Amniotic stem cell (primary cell): ENCODE measurements around the gene TENM4.

ENCODE experiments used
- DNase-seq: peaks from one replicate; lab custom pipeline; 2025; lab: John Stamatoyannopoulos, UW

The TENM4 gene

GRCh38 chr11:79418241-79418640, 22.6 kb downstream of the TENM4 start:
- no peak for DNase-seq

DNA sequence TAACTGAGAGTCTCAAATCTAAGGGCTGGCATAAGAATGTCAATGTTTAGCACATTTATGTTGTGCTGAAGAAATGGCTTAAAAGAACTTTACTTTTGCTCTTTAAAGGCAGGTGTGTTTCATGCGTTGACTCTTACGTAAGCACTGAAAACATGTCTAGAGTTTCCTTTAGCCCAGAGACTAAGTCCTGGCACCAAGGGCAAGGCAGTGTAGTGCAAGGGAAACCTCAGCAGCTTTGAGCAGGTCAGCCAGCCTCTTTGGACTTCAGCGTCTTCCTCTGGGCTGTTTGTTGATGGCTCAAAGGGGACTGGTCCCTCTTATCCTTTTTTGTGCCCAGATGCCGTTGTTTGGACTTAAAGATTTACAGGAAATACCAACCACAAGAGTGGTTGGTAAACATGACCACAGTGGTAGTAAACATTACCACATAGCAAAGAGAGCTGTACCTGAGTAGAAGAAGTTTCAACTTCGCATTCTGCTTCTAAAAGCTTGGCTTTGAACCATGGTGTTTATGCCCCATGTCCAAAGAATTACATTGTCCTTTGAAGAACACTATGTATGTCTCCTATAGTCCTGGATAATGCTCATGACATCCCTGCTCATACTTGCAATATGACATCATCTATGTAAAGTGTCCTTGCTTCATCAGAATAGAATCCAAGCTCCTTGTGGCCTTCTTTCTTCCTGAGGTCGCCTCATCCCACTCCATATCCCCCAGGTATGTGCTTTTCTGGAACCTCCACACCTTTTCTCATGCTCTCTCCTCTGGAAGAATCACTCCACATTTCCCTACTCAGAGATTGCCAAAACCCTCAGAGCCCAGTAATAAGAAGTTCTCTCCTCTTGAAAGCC, 23.5 kb downstream of the TENM4 start:
- no peak for DNase-seq

- DNase-seq, result no peak
These were observed 24.9 kb downstream of the TENM4 start for GRCh38 chr11:79415912-79416311.

DNA sequence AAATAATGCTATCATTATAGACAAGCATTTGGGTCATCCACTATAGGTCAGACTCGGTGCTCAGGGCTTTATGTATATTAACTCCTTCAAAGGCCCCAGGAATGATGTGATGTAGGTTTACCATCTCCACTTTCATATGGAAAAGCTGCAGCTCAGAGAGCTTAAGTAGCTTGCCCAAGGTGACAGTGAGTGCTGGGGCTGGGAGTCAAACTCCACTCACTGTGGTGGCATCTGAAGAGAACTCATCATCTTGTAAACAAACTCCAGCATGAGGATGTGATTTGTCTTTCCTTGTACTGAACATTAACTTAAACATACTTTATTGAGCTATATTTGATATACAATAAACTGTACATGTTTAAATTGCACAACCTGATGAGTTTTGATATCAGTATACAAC, 25.4 kb downstream of the TENM4 start:
- DNase-seq, result no peak

DNA sequence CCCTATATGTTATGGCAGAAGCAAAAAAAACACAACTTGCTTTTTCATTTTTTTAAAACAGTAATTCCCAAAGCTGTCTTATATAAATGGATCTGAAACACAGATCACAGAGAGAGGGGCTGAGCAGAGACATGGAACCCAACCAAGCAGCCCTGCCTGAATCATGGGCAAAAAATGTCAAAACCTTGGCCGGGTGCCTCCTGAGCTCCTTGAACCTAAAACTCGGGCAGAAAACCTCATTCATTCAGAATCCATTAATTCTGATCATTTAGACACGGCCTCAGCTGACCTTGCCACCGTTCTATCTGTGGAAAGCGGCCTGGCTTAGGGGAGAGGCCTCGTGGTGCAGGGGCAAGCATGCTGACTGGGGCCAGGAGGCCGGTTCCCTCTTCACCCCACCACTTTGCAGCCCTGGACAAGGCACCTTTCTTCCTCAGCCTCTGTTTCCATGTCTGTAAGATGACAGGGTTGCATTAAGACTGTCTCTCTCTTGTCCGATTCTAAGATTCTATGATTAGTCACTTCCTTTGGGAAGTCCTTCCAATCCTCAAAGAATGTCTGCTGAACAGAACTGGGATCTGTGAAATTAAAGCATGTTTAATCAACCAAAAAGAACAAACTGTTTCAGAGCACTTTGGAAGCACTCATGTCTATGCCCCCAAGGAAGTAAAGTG, 26.0 kb downstream of the TENM4 start:
- DNase-seq, result no peak

DNA sequence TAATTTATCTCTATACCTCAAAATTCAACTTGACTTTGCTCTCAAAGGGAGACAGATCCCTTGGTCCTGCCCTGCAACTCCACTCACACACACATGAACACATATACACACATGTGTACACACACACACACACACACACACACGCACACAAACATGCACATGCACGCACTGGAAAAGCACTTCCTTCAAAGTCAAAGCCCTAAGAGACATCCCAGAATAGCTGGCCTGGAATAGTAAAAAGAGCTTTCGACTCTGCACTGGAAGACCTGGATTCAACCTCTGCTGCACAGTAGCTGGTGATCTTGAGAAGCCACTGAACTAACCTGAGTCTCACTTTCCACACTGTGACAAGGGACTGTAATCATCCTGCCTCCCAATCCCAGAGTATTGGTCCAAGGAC, 26.8 kb downstream of the TENM4 start:
- no peak for DNase-seq

- no peak for DNase-seq
These were observed 27.6 kb downstream of the TENM4 start for GRCh38 chr11:79413268-79413667.

GRCh38 chr11:79412761-79413160, 28.1 kb downstream of the TENM4 start:
- DNase-seq, result no peak

GRCh38 chr11:79409330-79409729, 31.5 kb downstream of the TENM4 start:
- DNase-seq, result no peak

DNA sequence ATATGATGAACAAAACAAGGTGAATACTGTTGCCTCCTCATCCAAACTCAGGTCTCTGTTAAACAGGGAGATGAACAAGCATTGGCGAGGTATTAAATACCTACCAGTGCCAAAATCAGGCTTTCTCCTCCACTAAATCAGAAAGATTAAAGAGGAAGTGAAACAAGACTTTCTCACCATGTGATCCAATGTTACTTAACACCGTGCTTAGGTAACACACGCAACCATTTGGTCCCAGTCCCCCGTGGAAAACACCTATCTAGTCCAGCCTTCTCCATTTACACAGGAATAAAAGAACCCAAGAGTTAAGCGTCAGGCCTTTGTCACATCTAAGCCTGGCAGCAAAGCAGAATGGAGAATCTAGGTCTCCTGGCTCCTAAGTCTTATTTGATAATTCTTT, 34.5 kb downstream of the TENM4 start:
- DNase-seq, result no peak

DNA sequence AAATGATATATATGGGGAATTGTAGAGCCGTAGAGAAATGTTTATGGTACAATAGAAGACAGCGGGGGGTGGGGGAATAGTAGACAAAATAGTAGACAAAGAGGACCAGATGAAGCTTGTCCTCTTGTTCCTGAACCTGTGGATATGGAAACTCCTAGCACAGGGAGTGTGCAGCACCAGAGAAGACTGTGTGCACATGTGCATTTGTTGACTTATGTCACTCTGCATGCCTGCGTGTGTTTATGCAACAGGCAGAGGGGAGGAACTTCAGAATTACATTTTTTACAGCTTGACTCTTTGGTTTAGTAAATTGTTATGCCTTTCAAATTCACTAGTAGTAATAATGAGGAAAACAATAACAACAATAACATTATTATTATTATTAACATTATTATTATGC, 36.0 kb downstream of the TENM4 start:
- DNase-seq, result no peak

GRCh38 chr11:79404325-79404724, 36.5 kb downstream of the TENM4 start:
- no peak for DNase-seq

- no peak for DNase-seq
These were observed 37.0 kb downstream of the TENM4 start for GRCh38 chr11:79403839-79404238.

- no peak for DNase-seq
These were observed 37.9 kb downstream of the TENM4 start for GRCh38 chr11:79402912-79403311.

- DNase-seq, result no peak
These were observed 40.0 kb downstream of the TENM4 start for GRCh38 chr11:79400717-79401330.

DNA sequence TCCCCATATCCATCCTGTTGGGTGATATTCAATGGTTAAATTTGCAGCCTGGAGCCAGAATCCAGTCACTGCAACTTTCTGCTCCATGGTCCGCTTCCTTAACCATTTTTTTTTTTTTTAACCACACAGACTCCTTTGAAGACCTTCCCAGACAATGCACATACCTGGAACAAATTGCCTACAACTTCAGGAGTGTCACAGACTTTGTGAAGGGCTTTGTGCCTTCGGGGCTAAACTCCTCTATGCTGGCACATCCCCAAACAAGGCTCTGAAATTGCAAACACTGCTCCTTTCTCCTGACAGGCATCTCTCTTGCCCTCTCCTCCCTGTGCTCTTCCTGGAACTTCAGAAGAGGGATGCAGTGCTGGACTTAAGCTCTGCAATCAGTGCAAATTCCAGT, 40.6 kb downstream of the TENM4 start:
- DNase-seq, result no peak

- DNase-seq, result no peak
These were observed 43.6 kb downstream of the TENM4 start for GRCh38 chr11:79397252-79397651.

DNA sequence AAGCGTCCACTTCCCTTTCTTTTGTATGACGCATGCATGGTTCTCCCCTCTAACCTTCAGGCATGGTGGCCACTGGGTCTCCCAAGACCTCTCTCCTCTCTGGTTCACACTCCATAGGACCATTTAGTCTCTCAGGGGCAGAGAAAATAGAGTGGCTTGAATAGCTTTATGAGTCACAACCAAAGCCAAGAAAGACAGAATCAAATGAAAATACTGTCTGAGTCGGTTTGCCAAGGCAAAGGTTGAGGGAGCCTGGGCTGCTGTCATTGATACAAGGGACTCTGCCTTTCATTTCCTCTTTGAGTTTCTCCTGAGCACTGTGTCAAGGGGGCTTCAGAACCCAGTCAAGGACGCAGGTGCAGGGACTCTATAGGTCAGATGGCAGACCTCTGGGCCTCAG, 44.2 kb downstream of the TENM4 start:
- DNase-seq, result no peak

GRCh38 chr11:79396001-79396400, 44.8 kb downstream of the TENM4 start:
- DNase-seq, result no peak

DNA sequence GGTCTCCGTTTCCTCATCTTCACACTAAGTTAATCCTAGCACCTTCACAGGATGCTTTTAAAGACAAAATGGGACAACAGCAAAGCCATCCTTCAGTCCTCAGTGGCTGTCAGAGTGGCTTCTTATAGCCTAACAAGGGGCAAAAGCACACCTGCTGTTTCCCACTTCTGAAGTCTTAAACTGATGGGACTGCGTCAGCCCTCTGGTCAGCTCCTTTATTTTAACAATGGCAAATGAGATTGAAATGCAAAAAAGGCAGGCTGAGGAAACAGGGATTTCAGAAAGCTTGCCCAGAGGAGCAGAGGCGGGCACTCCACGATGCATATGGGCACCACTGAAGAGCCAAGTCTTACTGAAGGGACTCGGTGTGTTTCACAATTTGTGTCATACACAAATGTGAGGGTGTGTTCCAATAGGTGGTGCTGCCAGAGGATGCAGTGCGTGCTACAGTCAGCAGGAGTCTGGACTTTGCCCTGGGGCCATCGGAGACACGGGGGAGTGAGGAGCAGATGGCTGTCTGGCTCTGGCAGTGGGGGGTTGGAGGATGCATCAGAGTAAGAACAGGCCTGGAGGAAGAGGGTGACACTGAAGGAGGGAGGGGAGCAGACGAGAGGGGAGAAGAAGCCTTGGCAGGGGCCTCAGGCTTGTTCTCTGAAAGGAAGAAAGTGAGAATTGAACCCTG, 47.3 kb downstream of the TENM4 start:
- no peak for DNase-seq

GRCh38 chr11:79392161-79392560, 48.7 kb downstream of the TENM4 start:
- no peak for DNase-seq

DNA sequence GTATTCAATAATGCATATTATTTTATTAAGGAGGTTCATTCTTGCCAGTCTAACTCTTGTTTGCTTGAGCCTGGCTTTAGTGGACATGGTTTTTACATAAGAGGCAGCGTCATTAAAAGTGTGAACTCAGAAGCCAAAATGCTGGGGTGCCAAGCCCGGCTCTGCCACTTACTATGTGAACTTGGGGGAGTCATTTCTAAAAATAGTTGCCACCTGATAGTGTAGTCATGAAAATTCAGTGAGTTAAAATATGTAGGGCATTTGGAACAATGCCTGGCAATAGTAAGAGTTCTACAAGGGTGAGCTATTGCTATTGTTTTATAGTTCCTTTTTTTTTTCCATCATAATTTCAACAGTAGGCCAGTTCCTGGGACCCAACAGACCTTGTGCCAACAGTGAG, 49.9 kb downstream of the TENM4 start:
- no peak for DNase-seq

GRCh38 chr11:79390477-79390876, 50.4 kb downstream of the TENM4 start:
- no peak for DNase-seq
